ENCODE data around the gene GREM2. TPM values are rescaled to one million over a fixed set of nuclear protein-coding genes. Genes with fewer than 3 reads are reported as not detected.

The GREM2 gene
- total RNA-seq, 1 experiment from 2014 or later = not detected

GRCh38 chr1:240649733-240650721 lies 38.1 kb upstream of the GREM2 start:
- intact Hi-C loops (cut with micrococcal nuclease; ENCODE audit: unreplicated experiment) (no loop called here), in situ Hi-C loops (cut with HindIII; ENCODE audit: low pct_unique_long_range_greater_than_20kb, low sequenced_read_pairs) (no loop called here)
- Histone ChIP-seq H3K27me3 (ENCODE audit: control insufficient read depth, insufficient read depth, low read length) (no peaks in the 10 kb centered on the region), H3K36me3 (ENCODE audit: control insufficient read depth, insufficient read depth, low read length) (no peaks in the 10 kb centered on the region), H3K4me1 (ENCODE audit: control insufficient read depth, insufficient read depth, low read length) (no peaks in the 10 kb centered on the region), H3K4me3 (ENCODE audit: low read depth in 2 of 2, low read length in 2 of 2) (no peak overlapping the region), H3K9me3 (ENCODE audit: control insufficient read depth, insufficient read depth, low read depth, low read length) (no peaks in the 10 kb centered on the region), H3K27ac (ENCODE audit: low read length) (no peak overlapping the region)
- no peak for DNase-seq (ENCODE audit: low read depth, low spot score)
- no peak for ATAC-seq
- no peak for TF ChIP-seq SIN3A (IDR thresholded peaks at IDR 0.05; ENCODE audit: borderline replicate concordance, insufficient read depth, low read depth, low read length)
- no peak for TF ChIP-seq POLR2AphosphoS5 (IDR thresholded peaks at IDR 0.05; ENCODE audit: low read depth, low read length)
- no peak for TF ChIP-seq REST (IDR thresholded peaks at IDR 0.05; ENCODE audit: insufficient read depth in 1 of 2, low read depth in 2 of 2, low read length in 1 of 2)
- TF ChIP-seq TCF7L2 (IDR thresholded peaks at IDR 0.05; ENCODE audit: low read depth, low read length) = no peak
- TF ChIP-seq CTCF (IDR thresholded peaks at IDR 0.05) = no peak
- no TSS peak for BruUV-seq (replicated peaks)
- ChIA-PET CTCF (interaction anchor here (0.7 kb wide), 1 partner anchor 573 kb away, joined by 3 read pairs; no protein-coding TSS in a partner anchor), POLR2A (no interaction called here)

GRCh38 chr1:240646571-240647240 lies 34.8 kb upstream of the GREM2 start:
- H3K36me3 ChIP-seq (ENCODE audit: control insufficient read depth, insufficient read depth, low read length) = no peaks in the 10 kb centered on the region
- POLR2A ChIA-PET = no interaction called here
- in situ Hi-C loops (cut with HindIII; ENCODE audit: low pct_unique_long_range_greater_than_20kb, low sequenced_read_pairs) = no loop called here
- no peak for ATAC-seq
- H3K27ac ChIP-seq (ENCODE audit: low read length) = no peak overlapping the region
- H3K27me3 ChIP-seq (ENCODE audit: control insufficient read depth, insufficient read depth, low read length) = no peaks in the 10 kb centered on the region
- H3K4me1 ChIP-seq (ENCODE audit: control insufficient read depth, insufficient read depth, low read length) = no peaks in the 10 kb centered on the region
- BruUV-seq (replicated peaks) = no TSS peak
- no peak for DNase-seq (ENCODE audit: low read depth, low spot score)
- H3K9me3 ChIP-seq (ENCODE audit: control insufficient read depth, insufficient read depth, low read depth, low read length) = no peaks in the 10 kb centered on the region
- intact Hi-C loops (cut with micrococcal nuclease; ENCODE audit: unreplicated experiment) = no loop called here
- CTCF ChIA-PET = no interaction called here
- H3K4me3 ChIP-seq (ENCODE audit: low read depth in 2 of 2, low read length in 2 of 2) = no peak overlapping the region
- TF ChIP-seq SIN3A (IDR thresholded peaks at IDR 0.05; ENCODE audit: borderline replicate concordance, insufficient read depth, low read depth, low read length) (no peak), TCF7L2 (IDR thresholded peaks at IDR 0.05; ENCODE audit: low read depth, low read length) (no peak), POLR2AphosphoS5 (IDR thresholded peaks at IDR 0.05; ENCODE audit: low read depth, low read length) (no peak), CTCF (IDR thresholded peaks at IDR 0.05) (no peak), REST (IDR thresholded peaks at IDR 0.05; ENCODE audit: insufficient read depth in 1 of 2, low read depth in 2 of 2, low read length in 1 of 2) (no peak)
